Stimulated activated CD8-positive, alpha-beta memory T cell treated with anti-CD3 and anti-CD28 coated beads, Interleukin-4, amount 100 ng/mL, for 4 hours (primary cell): ENCODE results near the gene RDM1.
A peak's percentile ranks its signal among the peaks of the same experiment; 100 is the strongest.
"Not testable (repeated sequence)": the region's sequence is repeated elsewhere in the genome, so short reads cannot be mapped to it uniquely, and the experiment has no call there.

Experiments
- DNase-seq, 2 donors: peaks; one replicate each; pipeline ENCODE4 v3.0.0-alpha.2; 2020; ENCODE audit warnings: low read depth in 2 of 2, low spot score in 1 of 2

Gene RDM1

GRCh38 chr17:35900708-35901480, 29.7 kb downstream of the RDM1 start:
- peak in 1 of 2 donors; percentile 23 for DNase-seq

- DNase-seq, result no peak
Observed at GRCh38 chr17:35900280-35900679, 30.3 kb downstream of the RDM1 start.

- peak in 1 of 2 donors; percentile 66 for DNase-seq
Observed at GRCh38 chr17:35898283-35899070, 32.1 kb downstream of the RDM1 start.

- not testable (repeated sequence) for DNase-seq
Observed at GRCh38 chr17:35897772-35898171, 32.8 kb downstream of the RDM1 start.

- DNase-seq, result no peak
Observed at GRCh38 chr17:35895636-35896587, 34.7 kb downstream of the RDM1 start.

GRCh38 chr17:35894206-35894605, 36.4 kb downstream of the RDM1 start:
- DNase-seq, result no peak

- DNase-seq, result no peak
Observed at GRCh38 chr17:35893751-35894150, 36.8 kb downstream of the RDM1 start.

GRCh38 chr17:35892091-35893035, 38.2 kb downstream of the RDM1 start:
- DNase-seq, result peak in 1 of 2 donors; percentile 73

- DNase-seq, result no peak
Observed at GRCh38 chr17:35891269-35891668, 39.3 kb downstream of the RDM1 start.

- DNase-seq, result no peak
Observed at GRCh38 chr17:35890774-35891155, 39.8 kb downstream of the RDM1 start.

GRCh38 chr17:35889818-35890773, 40.5 kb downstream of the RDM1 start:
- no peak for DNase-seq

GRCh38 chr17:35889241-35889640, 41.3 kb downstream of the RDM1 start:
- DNase-seq, result no peak

- peak in 1 of 2 donors; percentile 59 for DNase-seq
Observed at GRCh38 chr17:35879773-35880654, 50.6 kb downstream of the RDM1 start, which contains the start of gene CCL5. Gene CCL5 (minus strand): TSS chr17:35880360.

- DNase-seq, result no peak
Observed at GRCh38 chr17:35878361-35878760, 52.2 kb downstream of the RDM1 start.

- no peak for DNase-seq
Observed at GRCh38 chr17:35877345-35878029, 53.1 kb downstream of the RDM1 start.

GRCh38 chr17:35876534-35876933, 54.0 kb downstream of the RDM1 start:
- no peak for DNase-seq

GRCh38 chr17:35875800-35876139, 54.8 kb downstream of the RDM1 start:
- DNase-seq, result no peak
